D341Med (cell line): ENCODE data around the gene CGB5.
A peak's percentile ranks its signal among the peaks of the same experiment; 100 is the strongest.
"Not testable (repeated sequence)": the region's sequence is repeated elsewhere in the genome, so short reads cannot be mapped to it uniquely, and the experiment has no call there.

Experiments used
- DNase-seq: peaks from one replicate; pipeline ENCODE4 v3.0.0; 2012; ENCODE audit warnings: low spot score

Gene CGB5

GRCh38 chr19:49020931-49021895, 22.4 kb upstream of the CGB5 start:
- DNase-seq, result peak; percentile 34

GRCh38 chr19:49022116-49022515, 21.5 kb upstream of the CGB5 start:
- DNase-seq, result no peak

GRCh38 chr19:49024233-49024632, 19.4 kb upstream of the CGB5 start, which contains the start of gene CGB3:
Gene CGB3 (minus strand): TSS chr19:49024333. CDS start chr19:49023971, 362 bp downstream.
- DNase-seq, result not testable (repeated sequence)

GRCh38 chr19:49025088-49025487, 18.6 kb upstream of the CGB5 start:
- DNase-seq, result not testable (repeated sequence)

GRCh38 chr19:49025599-49025998, 18.0 kb upstream of the CGB5 start:
- not testable (repeated sequence) for DNase-seq

GRCh38 chr19:49028686-49029085, 15.0 kb upstream of the CGB5 start:
- DNase-seq, result not testable (repeated sequence)

GRCh38 chr19:49029749-49030148, 13.9 kb upstream of the CGB5 start:
- not testable (repeated sequence) for DNase-seq

- not testable (repeated sequence) for DNase-seq
Observed at GRCh38 chr19:49030323-49030722, 13.3 kb upstream of the CGB5 start.

GRCh38 chr19:49031642-49032301, 11.9 kb upstream of the CGB5 start, which contains the start of gene CGB2:
Gene CGB2 (plus strand): TSS chr19:49031890. CDS start chr19:49032096, 206 bp downstream.
- DNase-seq, result peak; percentile 38

GRCh38 chr19:49036815-49037214, 6.8 kb upstream of the CGB5 start, which contains the start of gene CGB1:
Gene CGB1 (minus strand): TSS chr19:49036895. CDS start chr19:49036711, 184 bp downstream.
- peak; percentile 22 for DNase-seq

- DNase-seq, result not testable (repeated sequence)
Observed at GRCh38 chr19:49038111-49038510, 5.5 kb upstream of the CGB5 start.

- not testable (repeated sequence) for DNase-seq
Observed at GRCh38 chr19:49038557-49039276, 4.9 kb upstream of the CGB5 start.

GRCh38 chr19:49039736-49040135, 3.9 kb upstream of the CGB5 start:
- not testable (repeated sequence) for DNase-seq

GRCh38 chr19:49042177-49042576, 1.5 kb upstream of the CGB5 start:
- no peak for DNase-seq

- DNase-seq, result not testable (repeated sequence)
Observed at GRCh38 chr19:49042666-49043065, 982 bp upstream of the CGB5 start.

GRCh38 chr19:49049011-49049410, 5.4 kb downstream of the CGB5 start, which contains the start of gene CGB8:
Gene CGB8 (minus strand): TSS chr19:49049111. CDS start chr19:49048739, 372 bp downstream.
- DNase-seq, result not testable (repeated sequence)

GRCh38 chr19:49049834-49050233, 6.2 kb downstream of the CGB5 start:
- DNase-seq, result not testable (repeated sequence)

GRCh38 chr19:49050376-49051033, 6.9 kb downstream of the CGB5 start:
- DNase-seq, result not testable (repeated sequence)

GRCh38 chr19:49056101-49056901, 12.7 kb downstream of the CGB5 start:
- peak; percentile 82 for DNase-seq

GRCh38 chr19:49056902-49057596, 13.4 kb downstream of the CGB5 start:
- DNase-seq, result not testable (repeated sequence)
